Measurements from ENCODE around the gene PPP1R9A.

PPP1R9A gene

DNA sequence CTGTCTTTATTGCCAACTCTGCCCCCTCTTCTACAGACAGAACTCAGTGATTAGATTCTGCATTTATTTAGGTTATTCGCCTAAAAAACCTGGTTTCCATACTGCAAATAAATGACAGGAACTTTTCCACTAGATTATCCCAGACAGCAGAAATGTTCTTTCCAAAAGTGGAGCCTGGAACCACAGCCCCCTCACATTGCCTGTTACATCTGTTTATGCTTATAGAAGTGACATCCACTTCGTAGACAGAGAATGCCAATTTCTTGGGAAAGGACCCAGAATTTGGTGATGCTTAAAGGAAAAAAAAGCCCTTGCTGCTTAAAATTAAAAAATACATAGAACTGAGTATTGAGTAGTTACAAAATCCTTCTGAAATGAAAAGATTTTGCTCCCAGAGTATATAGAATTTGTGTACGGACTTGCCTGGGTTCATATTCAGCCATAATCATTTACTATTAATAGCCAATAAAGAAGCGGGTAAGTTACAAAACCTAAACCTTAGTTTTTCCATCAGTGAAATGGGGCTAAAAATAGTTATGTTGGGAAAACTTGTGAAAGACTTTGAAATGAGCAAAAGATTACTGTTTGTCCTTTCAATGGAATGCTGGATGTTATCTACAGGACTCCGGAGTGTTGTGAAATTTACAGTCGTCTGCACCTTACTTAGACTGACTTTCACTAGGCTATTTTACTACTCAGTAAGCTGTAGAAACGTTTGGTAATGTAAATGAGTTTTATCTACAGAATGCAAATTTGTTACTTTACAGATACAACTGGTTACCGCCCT is 1.1 kb upstream of the PPP1R9A start:
- H3K27ac ChIP-seq (ENCODE audit: low read length) = no peak overlapping the region
- DNase-seq (no peak), ATAC-seq (ENCODE audit: insufficient read depth, low read depth) (no peak)
- no peaks in the 10 kb centered on the region for H3K4me1 ChIP-seq (ENCODE audit: insufficient read depth, low read length)
- no peaks in the 10 kb centered on the region for H3K27me3 ChIP-seq (ENCODE audit: insufficient read depth, low read length, poor library complexity)
- H3K9ac ChIP-seq (ENCODE audit: low read depth, low read length) = no peak overlapping the region
- H3K36me3 ChIP-seq (ENCODE audit: insufficient read depth, low read length) = no peaks in the 10 kb centered on the region
- no peaks in the 10 kb centered on the region for H4K20me1 ChIP-seq (ENCODE audit: insufficient read depth, low read length)
- TF ChIP-seq EZH2 (IDR thresholded peaks at IDR 0.05; ENCODE audit: borderline replicate concordance, low read depth, low read length, severe bottlenecking) (no peak), CTCF (IDR thresholded peaks at IDR 0.05; ENCODE audit: borderline replicate concordance, extremely low read depth, low read length, poor library complexity, severe bottlenecking) (no peak)
- no peak overlapping the region for H3K4me2 ChIP-seq (ENCODE audit: insufficient read depth, low read length)
- H2AFZ ChIP-seq (ENCODE audit: low read depth, low read length) = no peak overlapping the region; the same call in 1 of the 2 replicates
- no peak overlapping the region for H3K4me3 ChIP-seq (ENCODE audit: low read depth in 1 of 2, low read length in 2 of 2)
- no peaks in the 10 kb centered on the region for H3K9me3 ChIP-seq (ENCODE audit: insufficient read depth, low read length, severe bottlenecking)
- no peaks in the 10 kb centered on the region for H3K79me2 ChIP-seq (ENCODE audit: insufficient read depth, low read length)

GRCh38 chr7:94907811-94908322 is 473 bp downstream of the PPP1R9A start:
- Histone ChIP-seq H3K4me3 (ENCODE audit: low read depth in 1 of 2, low read length in 2 of 2) (no peak overlapping the region), H3K27ac (ENCODE audit: low read length) (no peak overlapping the region), H2AFZ (ENCODE audit: low read depth, low read length) (no peak overlapping the region)

GRCh38 chr7:94908323-94909178 is 1.2 kb downstream of the PPP1R9A start:
- Histone ChIP-seq H3K4me1 (ENCODE audit: insufficient read depth, low read length) (no peaks in the 10 kb centered on the region), H3K36me3 (ENCODE audit: insufficient read depth, low read length) (no peaks in the 10 kb centered on the region), H3K9ac (ENCODE audit: low read depth, low read length) (no peak overlapping the region), H4K20me1 (ENCODE audit: insufficient read depth, low read length) (no peaks in the 10 kb centered on the region), H3K27me3 (ENCODE audit: insufficient read depth, low read length, poor library complexity) (no peaks in the 10 kb centered on the region), H3K9me3 (ENCODE audit: insufficient read depth, low read length, severe bottlenecking) (no peaks in the 10 kb centered on the region), H3K79me2 (ENCODE audit: insufficient read depth, low read length) (no peaks in the 10 kb centered on the region), H3K4me3 (ENCODE audit: low read depth in 1 of 2, low read length in 2 of 2) (no peak overlapping the region), H2AFZ (ENCODE audit: low read depth, low read length) (no peak overlapping the region), H3K4me2 (ENCODE audit: insufficient read depth, low read length) (no peak overlapping the region), H3K27ac (ENCODE audit: low read length) (no peak overlapping the region)
- no peak for DNase-seq
- no peak for ATAC-seq (ENCODE audit: insufficient read depth, low read depth)
- TF ChIP-seq CTCF (IDR thresholded peaks at IDR 0.05; ENCODE audit: borderline replicate concordance, extremely low read depth, low read length, poor library complexity, severe bottlenecking) (no peak), EZH2 (IDR thresholded peaks at IDR 0.05; ENCODE audit: borderline replicate concordance, low read depth, low read length, severe bottlenecking) (no peak)

More at GRCh38 chr7:94907811-94908322, 473 bp downstream of the PPP1R9A start:
- Histone ChIP-seq H3K79me2 (ENCODE audit: insufficient read depth, low read length) (no peaks in the 10 kb centered on the region), H3K9ac (ENCODE audit: low read depth, low read length) (no peak overlapping the region), H4K20me1 (ENCODE audit: insufficient read depth, low read length) (no peaks in the 10 kb centered on the region), H3K36me3 (ENCODE audit: insufficient read depth, low read length) (no peaks in the 10 kb centered on the region), H3K4me2 (ENCODE audit: insufficient read depth, low read length) (no peak overlapping the region), H3K9me3 (ENCODE audit: insufficient read depth, low read length, severe bottlenecking) (no peaks in the 10 kb centered on the region), H3K27me3 (ENCODE audit: insufficient read depth, low read length, poor library complexity) (no peaks in the 10 kb centered on the region), H3K4me1 (ENCODE audit: insufficient read depth, low read length) (no peaks in the 10 kb centered on the region)
- no peak for ATAC-seq (ENCODE audit: insufficient read depth, low read depth)
- no peak for DNase-seq
- TF ChIP-seq EZH2 (IDR thresholded peaks at IDR 0.05; ENCODE audit: borderline replicate concordance, low read depth, low read length, severe bottlenecking) (no peak), CTCF (IDR thresholded peaks at IDR 0.05; ENCODE audit: borderline replicate concordance, extremely low read depth, low read length, poor library complexity, severe bottlenecking) (no peak)
